HG03469 (cell line): Measurements from ENCODE around the gene DYNLT2.
A peak's percentile ranks its signal among the peaks of the same experiment; 100 is the strongest.

Experiments used
- ATAC-seq: cut with Tn5 transposase; IDR thresholded peaks from one replicate; pipeline ENCODE4 v1.9.1; 2021; ENCODE audit warnings: mild to moderate bottlenecking, moderate library complexity, moderate number of reproducible peaks; ENCODE audit not compliant: unreplicated experiment

The DYNLT2 gene

GRCh38 chr6:169738976-169739529 lies 12.3 kb downstream of the DYNLT2 start:
- ATAC-seq = no peak

- no peak for ATAC-seq
These were observed 13.0 kb downstream of the DYNLT2 start for GRCh38 chr6:169738204-169738975.

GRCh38 chr6:169729961-169730360 lies 21.4 kb downstream of the DYNLT2 start:
- no peak for ATAC-seq

- ATAC-seq = no peak
These were observed 24.4 kb downstream of the DYNLT2 start for GRCh38 chr6:169726963-169727362.

GRCh38 chr6:169726049-169726400 lies 25.3 kb downstream of the DYNLT2 start:
- ATAC-seq = no peak

GRCh38 chr6:169725125-169726048 lies 26.0 kb downstream of the DYNLT2 start:
- no peak for ATAC-seq

- no peak for ATAC-seq
These were observed 26.8 kb downstream of the DYNLT2 start, which contains the start of gene PHF10 for GRCh38 chr6:169724494-169725124. TSS of gene PHF10 (minus strand) at chr6:169724500. CDS start at chr6:169723931, 569 bp downstream.

GRCh38 chr6:169723991-169724493 lies 27.3 kb downstream of the DYNLT2 start:
- peak; percentile 17 for ATAC-seq

- peak; percentile 27 for ATAC-seq
These were observed 28.0 kb downstream of the DYNLT2 start for GRCh38 chr6:169723200-169723909.

GRCh38 chr6:169722362-169723199 lies 28.8 kb downstream of the DYNLT2 start:
- ATAC-seq = no peak

- no peak for ATAC-seq
These were observed 31.0 kb downstream of the DYNLT2 start for GRCh38 chr6:169720207-169720855.

- no peak for ATAC-seq
These were observed 32.3 kb downstream of the DYNLT2 start for GRCh38 chr6:169719117-169719516.

- no peak for ATAC-seq
These were observed 36.8 kb downstream of the DYNLT2 start for GRCh38 chr6:169714595-169714994.

- no peak for ATAC-seq
These were observed 37.2 kb downstream of the DYNLT2 start for GRCh38 chr6:169714178-169714577.

- no peak for ATAC-seq
These were observed 41.4 kb downstream of the DYNLT2 start for GRCh38 chr6:169710009-169710408.

GRCh38 chr6:169709293-169709692 lies 42.1 kb downstream of the DYNLT2 start:
- no peak for ATAC-seq

- ATAC-seq = no peak
These were observed 43.6 kb downstream of the DYNLT2 start for GRCh38 chr6:169707772-169708171.

GRCh38 chr6:169702840-169703246 lies 48.5 kb downstream of the DYNLT2 start:
- peak; percentile 8 for ATAC-seq
